ENCODE results near the gene CD80. TPM values are rescaled to one million over a fixed set of nuclear protein-coding genes. Genes with fewer than 3 reads are reported as not detected.

Gene CD80
- total and polyA plus RNA-seq, 10 of the 15 experiments (the other 5 are each of a cell fraction or from before 2014, with no cell fraction given): 41.4 to 137 (median 58.1) TPM

DNA sequence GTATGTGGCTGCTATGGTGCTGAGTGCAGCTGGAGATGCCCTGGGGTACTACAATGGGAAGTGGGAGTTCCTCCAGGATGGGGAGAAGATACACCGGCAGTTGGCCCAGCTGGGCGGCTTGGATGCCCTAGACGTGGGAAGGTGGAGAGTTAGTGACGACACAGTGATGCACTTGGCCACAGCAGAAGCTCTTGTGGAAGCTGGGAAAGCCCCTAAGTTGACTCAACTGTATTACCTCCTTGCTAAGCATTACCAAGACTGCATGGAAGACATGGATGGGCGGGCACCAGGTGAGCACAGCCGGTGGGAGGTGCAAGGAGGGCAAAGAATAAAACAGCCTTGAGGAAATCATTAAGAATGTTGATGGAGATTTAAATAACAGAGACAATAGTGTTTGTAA is 22.8 kb upstream of the CD80 start:
- BruUV-seq (replicated peaks): no TSS peak
- peak; percentile 56 for ATAC-seq
- H3K27me3 ChIP-seq (replicated peaks in 1 of 2; ENCODE audit: control insufficient read depth in 2 of 2, insufficient read depth in 2 of 2, low read length in 1 of 2): no peaks in the 10 kb centered on the region
- peaks cover 35% of the 10 kb centered on the region for H3K79me2 ChIP-seq (ENCODE audit: control insufficient read depth, insufficient read depth, low read length)
- H3K4me3 ChIP-seq: peak overlapping the region; percentile 84
- no peaks in the 10 kb centered on the region for H3K9me3 ChIP-seq (replicated peaks; ENCODE audit: control insufficient read depth, insufficient read depth, low read length)
- DNase-seq (ENCODE audit: low read depth, low spot score): no peak
- H2AFZ ChIP-seq (ENCODE audit: control insufficient read depth, low read depth, low read length): peak overlapping the region; percentile 6; the same call in 1 of the 2 replicates
- CTCF ChIA-PET: interaction anchor here (0.9 to 6.4 kb wide), 9 partner anchors 10 to 120 kb away, joined by 3 to 56 read pairs (median 15); partner anchors contain the start of genes CD80 and COX17
- H4K20me1 ChIP-seq (ENCODE audit: control insufficient read depth, insufficient read depth): no peaks in the 10 kb centered on the region
- peaks cover 17% of the 10 kb centered on the region for H3K4me1 ChIP-seq (ENCODE audit: control insufficient read depth, insufficient read depth, low read length)
- SMC1A ChIA-PET (ENCODE audit: uncharacterized antibody, unreplicated experiment): interaction anchor here (0.6 to 5.7 kb wide), 15 partner anchors 8 to 117 kb away, joined by 3 to 62 read pairs (median 7); partner anchors contain the start of genes CD80 and PLA1A
- WGBS (ENCODE audit: insufficient coverage, insufficient replicate concordance, low lambda C conversion rate, missing lambda C conversion rate): 4% methylated on average over 6 of the region's 6 CpGs
- peak overlapping the region; percentile 97 for H3K27ac ChIP-seq (ENCODE audit: control insufficient read depth, insufficient read depth)
- FAIRE-seq: no peak
- in situ Hi-C loops (cut with MboI) (no loop called here), intact Hi-C loops (cut with micrococcal nuclease; ENCODE audit: unreplicated experiment) (no loop called here)
- peak overlapping the region; percentile 17; the same call in 1 of the 2 replicates for H3K9ac ChIP-seq (ENCODE audit: control insufficient read depth, insufficient read depth, low read length)
- POLR2A ChIA-PET: interaction anchor here (0.6 to 7.4 kb wide), 15 partner anchors 9 to 513 kb away, joined by 3 to 133 read pairs (median 4); partner anchors contain the start of genes CD80 and PLA1A
- RAD21 ChIA-PET (ENCODE audit: unreplicated experiment): interaction anchor here (0.7 to 6.2 kb wide), 14 partner anchors 11 to 160 kb away, joined by 3 to 76 read pairs (median 4); partner anchors contain the start of genes CD80 and PLA1A
- peak overlapping the region; percentile 52 for H3K4me2 ChIP-seq (ENCODE audit: control insufficient read depth, insufficient read depth)
- peaks cover 0 to 5% of the 10 kb centered on the region in 2 experiments; a peak in 2 of 4 replicates for H3K36me3 ChIP-seq (ENCODE audit: control insufficient read depth in 2 of 2, insufficient read depth in 2 of 2, low read length in 1 of 2)
- no peak for TF ChIP-seq MYC (IDR thresholded peaks at IDR 0.05; ENCODE audit: insufficient read depth, insufficient read length, insufficient replicate concordance, low read length, severe bottlenecking)
- peak; percentile 94 for TF ChIP-seq CREB1 (IDR thresholded peaks at IDR 0.05; ENCODE audit: low read depth)
- peak; percentile 36; the same call in 1 of the 2 replicates for TF ChIP-seq BACH1 (IDR thresholded peaks at IDR 0.05; ENCODE audit: borderline replicate concordance)
- no peak; the same call in 1 of the 2 replicates for TF ChIP-seq NR2F1 (conservative IDR thresholded peaks at IDR 0.05)
- TF ChIP-seq YY1 (IDR thresholded peaks at IDR 0.05; ENCODE audit: low read depth, low read length): 0 out of 2 replicates have a peak, but pooled peaks have one; percentile 12
- TF ChIP-seq DPF2 (IDR thresholded peaks at IDR 0.05): peak; percentile 59
- TF ChIP-seq EED (IDR thresholded peaks at IDR 0.05; ENCODE audit: low read depth): peak; percentile 90
- no peak for TF ChIP-seq CHD2 (IDR thresholded peaks at IDR 0.05; ENCODE audit: borderline replicate concordance, low read depth, low read length)
- TF ChIP-seq, protein P1, sequence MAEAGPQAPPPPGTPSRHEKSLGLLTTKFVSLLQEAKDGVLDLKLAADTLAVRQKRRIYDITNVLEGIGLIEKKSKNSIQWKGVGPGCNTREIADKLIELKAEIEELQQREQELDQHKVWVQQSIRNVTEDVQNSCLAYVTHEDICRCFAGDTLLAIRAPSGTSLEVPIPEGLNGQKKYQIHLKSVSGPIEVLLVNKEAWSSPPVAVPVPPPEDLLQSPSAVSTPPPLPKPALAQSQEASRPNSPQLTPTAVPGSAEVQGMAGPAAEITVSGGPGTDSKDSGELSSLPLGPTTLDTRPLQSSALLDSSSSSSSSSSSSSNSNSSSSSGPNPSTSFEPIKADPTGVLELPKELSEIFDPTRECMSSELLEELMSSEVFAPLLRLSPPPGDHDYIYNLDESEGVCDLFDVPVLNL (IDR thresholded peaks at IDR 0.05; ENCODE audit: low read depth, low read length): no peak
- TF ChIP-seq, protein P2, sequence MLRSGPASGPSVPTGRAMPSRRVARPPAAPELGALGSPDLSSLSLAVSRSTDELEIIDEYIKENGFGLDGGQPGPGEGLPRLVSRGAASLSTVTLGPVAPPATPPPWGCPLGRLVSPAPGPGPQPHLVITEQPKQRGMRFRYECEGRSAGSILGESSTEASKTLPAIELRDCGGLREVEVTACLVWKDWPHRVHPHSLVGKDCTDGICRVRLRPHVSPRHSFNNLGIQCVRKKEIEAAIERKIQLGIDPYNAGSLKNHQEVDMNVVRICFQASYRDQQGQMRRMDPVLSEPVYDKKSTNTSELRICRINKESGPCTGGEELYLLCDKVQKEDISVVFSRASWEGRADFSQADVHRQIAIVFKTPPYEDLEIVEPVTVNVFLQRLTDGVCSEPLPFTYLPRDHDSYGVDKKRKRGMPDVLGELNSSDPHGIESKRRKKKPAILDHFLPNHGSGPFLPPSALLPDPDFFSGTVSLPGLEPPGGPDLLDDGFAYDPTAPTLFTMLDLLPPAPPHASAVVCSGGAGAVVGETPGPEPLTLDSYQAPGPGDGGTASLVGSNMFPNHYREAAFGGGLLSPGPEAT (IDR thresholded peaks at IDR 0.05; ENCODE audit: low read depth): peak; percentile 81
- TF ChIP-seq CREM (IDR thresholded peaks at IDR 0.05; ENCODE audit: low read depth): peak; percentile 84
- TF ChIP-seq, protein P3, sequence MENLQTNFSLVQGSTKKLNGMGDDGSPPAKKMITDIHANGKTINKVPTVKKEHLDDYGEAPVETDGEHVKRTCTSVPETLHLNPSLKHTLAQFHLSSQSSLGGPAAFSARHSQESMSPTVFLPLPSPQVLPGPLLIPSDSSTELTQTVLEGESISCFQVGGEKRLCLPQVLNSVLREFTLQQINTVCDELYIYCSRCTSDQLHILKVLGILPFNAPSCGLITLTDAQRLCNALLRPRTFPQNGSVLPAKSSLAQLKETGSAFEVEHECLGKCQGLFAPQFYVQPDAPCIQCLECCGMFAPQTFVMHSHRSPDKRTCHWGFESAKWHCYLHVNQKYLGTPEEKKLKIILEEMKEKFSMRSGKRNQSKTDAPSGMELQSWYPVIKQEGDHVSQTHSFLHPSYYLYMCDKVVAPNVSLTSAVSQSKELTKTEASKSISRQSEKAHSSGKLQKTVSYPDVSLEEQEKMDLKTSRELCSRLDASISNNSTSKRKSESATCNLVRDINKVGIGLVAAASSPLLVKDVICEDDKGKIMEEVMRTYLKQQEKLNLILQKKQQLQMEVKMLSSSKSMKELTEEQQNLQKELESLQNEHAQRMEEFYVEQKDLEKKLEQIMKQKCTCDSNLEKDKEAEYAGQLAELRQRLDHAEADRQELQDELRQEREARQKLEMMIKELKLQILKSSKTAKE (IDR thresholded peaks at IDR 0.05; ENCODE audit: low read depth, poor library complexity, severe bottlenecking): no peak
- TF ChIP-seq EP300 (IDR thresholded peaks at IDR 0.05; ENCODE audit: borderline replicate concordance in 1 of 2, control insufficient read depth in 1 of 2, low read depth in 2 of 2, low read length in 2 of 2): peak in 1 of 2 experiments; percentile 53; a peak in 1 of 4 replicates
- TF ChIP-seq, protein P4, sequence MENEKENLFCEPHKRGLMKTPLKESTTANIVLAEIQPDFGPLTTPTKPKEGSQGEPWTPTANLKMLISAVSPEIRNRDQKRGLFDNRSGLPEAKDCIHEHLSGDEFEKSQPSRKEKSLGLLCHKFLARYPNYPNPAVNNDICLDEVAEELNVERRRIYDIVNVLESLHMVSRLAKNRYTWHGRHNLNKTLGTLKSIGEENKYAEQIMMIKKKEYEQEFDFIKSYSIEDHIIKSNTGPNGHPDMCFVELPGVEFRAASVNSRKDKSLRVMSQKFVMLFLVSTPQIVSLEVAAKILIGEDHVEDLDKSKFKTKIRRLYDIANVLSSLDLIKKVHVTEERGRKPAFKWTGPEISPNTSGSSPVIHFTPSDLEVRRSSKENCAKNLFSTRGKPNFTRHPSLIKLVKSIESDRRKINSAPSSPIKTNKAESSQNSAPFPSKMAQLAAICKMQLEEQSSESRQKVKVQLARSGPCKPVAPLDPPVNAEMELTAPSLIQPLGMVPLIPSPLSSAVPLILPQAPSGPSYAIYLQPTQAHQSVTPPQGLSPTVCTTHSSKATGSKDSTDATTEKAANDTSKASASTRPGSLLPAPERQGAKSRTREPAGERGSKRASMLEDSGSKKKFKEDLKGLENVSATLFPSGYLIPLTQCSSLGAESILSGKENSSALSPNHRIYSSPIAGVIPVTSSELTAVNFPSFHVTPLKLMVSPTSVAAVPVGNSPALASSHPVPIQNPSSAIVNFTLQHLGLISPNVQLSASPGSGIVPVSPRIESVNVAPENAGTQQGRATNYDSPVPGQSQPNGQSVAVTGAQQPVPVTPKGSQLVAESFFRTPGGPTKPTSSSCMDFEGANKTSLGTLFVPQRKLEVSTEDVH (IDR thresholded peaks at IDR 0.05; ENCODE audit: low read depth, partially characterized antibody): no peak
- peak; percentile 30; the same call in 1 of the 2 replicates for TF ChIP-seq JUNB (IDR thresholded peaks at IDR 0.05)
